Activated CD4-positive, alpha-beta T cell treated with anti-CD3 and anti-CD28 coated beads for 36 hours (primary cell): ENCODE data around the gene MVB12B. TPM values are rescaled to one million over a fixed set of nuclear protein-coding genes. Genes with fewer than 3 reads are reported as not detected.

Experiments
- ATAC-seq: fragments of 200-7000 bp; cut with Tn5 transposase; one replicate; pipeline ENCODE4 v1.10.0; 2021; ENCODE audit warnings: mild to moderate bottlenecking, moderate library complexity
- CTCF ChIA-PET: fragments of 350-600 bp; sonication (Branson Sonifier 250); formaldehyde crosslinking; loops from one replicate; lab custom pipeline; 2021; ENCODE audit warnings: antibody characterized with exemption; lab: Charles Lee
- POLR2A ChIA-PET: fragments of 350-600 bp; sonication (Branson Sonifier 250); formaldehyde crosslinking; loops from one replicate; lab custom pipeline; 2021; ENCODE audit warnings: antibody characterized with exemption, inconsistent platforms; lab: Charles Lee
- DNase-seq: peaks from one replicate; pipeline ENCODE4 v3.0.0-alpha.2; 2020
- H3K27ac Mint-ChIP-seq: one replicate; pipeline ENCODE4 v1.8.0; 2021; ENCODE audit warnings: mixed read lengths
- H3K27me3 Mint-ChIP-seq: one replicate; pipeline ENCODE4 v1.8.0; 2021; ENCODE audit warnings: mixed read lengths
- H3K36me3 Mint-ChIP-seq: one replicate; pipeline ENCODE4 v1.8.0; 2021; ENCODE audit warnings: low read depth, mixed read lengths
- H3K4me1 Mint-ChIP-seq: one replicate; pipeline ENCODE4 v1.8.0; 2021; ENCODE audit warnings: mixed read lengths
- H3K4me3 Mint-ChIP-seq: one replicate; pipeline ENCODE4 v1.8.0; 2021; ENCODE audit warnings: mild to moderate bottlenecking, moderate library complexity, mixed read lengths
- H3K9me3 Mint-ChIP-seq: one replicate; pipeline ENCODE4 v1.8.0; 2021; ENCODE audit warnings: low read depth, mixed read lengths
- intact Hi-C, 2 experiments: fragments of 100-400 bp; cut with DNase I in 1 of 2; cut with micrococcal nuclease in 1 of 2; formaldehyde crosslinking; loops; one replicate each; pipeline versions ENCODE4 v1.14.2 to v1.15.1; 2022 to 2024; cut with DNase I, micrococcal nuclease
- total RNA-seq, 2 experiments: library from RNA; stranded (reverse); gene quantifications; one replicate each; pipeline ENCODE4 v1.2.3, GENCODE V29; 2021

The MVB12B gene
- total RNA-seq, 2 experiments from 2014 or later: 3.0 TPM

- Mint-ChIP-seq H3K36me3 (no peaks in the 10 kb centered on the region), H3K4me1 (peaks cover 48% of the 10 kb centered on the region), H3K4me3 (no peak overlapping the region), H3K9me3 (no peaks in the 10 kb centered on the region), H3K27me3 (no peaks in the 10 kb centered on the region), H3K27ac (no peak overlapping the region)
- ChIA-PET CTCF (interaction anchor here (0.7 to 3.4 kb wide), 11 partner anchors 20 to 855 kb away, joined by 3 to 23 read pairs (median 4); no protein-coding TSS in a partner anchor), POLR2A (no interaction called here)
- DNase-seq (no peak), ATAC-seq (no peak)
- intact Hi-C loops: loop anchor here (2.0 to 10.0 kb wide), 5 partner anchors 73 to 992 kb away; partner anchors contain the start of gene MVB12B (in 1 of the 2)
These were observed 73.2 kb downstream of the MVB12B start for GRCh38 chr9:126399789-126400188.

GRCh38 chr9:126400571-126400970 is 73.9 kb downstream of the MVB12B start:
- ChIA-PET CTCF (interaction anchor here (0.8 to 1.5 kb wide), 6 partner anchors 27 to 90 kb away, joined by 3 to 5 read pairs (median 3); no protein-coding TSS in a partner anchor), POLR2A (interaction anchor here (0.8 kb wide), 1 partner anchor 628 kb away, joined by 3 read pairs; no protein-coding TSS in a partner anchor)
- Mint-ChIP-seq H3K4me3 (no peak overlapping the region), H3K27ac (no peak overlapping the region), H3K36me3 (no peaks in the 10 kb centered on the region), H3K4me1 (peaks cover 41% of the 10 kb centered on the region), H3K9me3 (no peaks in the 10 kb centered on the region), H3K27me3 (no peaks in the 10 kb centered on the region)
- DNase-seq (no peak), ATAC-seq (no peak)
- intact Hi-C loops: no loop called here

DNA sequence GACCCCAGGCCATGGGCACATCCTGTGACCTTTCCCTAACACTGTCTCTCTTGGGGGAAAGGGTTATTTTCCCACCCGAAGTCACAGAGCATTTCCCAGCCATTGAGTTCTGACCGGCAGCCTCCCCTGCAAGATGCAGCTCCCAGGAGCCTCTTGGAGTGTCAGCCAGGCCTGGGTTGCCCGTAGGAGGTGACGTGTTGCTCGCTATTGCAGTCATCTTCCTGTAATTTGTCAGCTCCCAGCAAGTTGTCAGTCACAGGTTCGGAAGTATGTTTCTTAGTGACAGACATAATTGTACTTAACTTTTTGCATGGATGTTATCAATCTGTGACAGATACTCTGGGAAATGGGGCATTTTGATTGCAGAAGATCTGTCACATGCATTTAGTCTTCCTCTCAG is 74.5 kb downstream of the MVB12B start:
- POLR2A ChIA-PET: interaction anchor here (0.8 kb wide), 1 partner anchor 628 kb away, joined by 3 read pairs; no protein-coding TSS in a partner anchor
- intact Hi-C loops: no loop called here
- no peak overlapping the region for H3K27ac Mint-ChIP-seq
- no peak for ATAC-seq
- H3K4me1 Mint-ChIP-seq: peaks cover 36% of the 10 kb centered on the region
- H3K9me3 Mint-ChIP-seq: no peaks in the 10 kb centered on the region
- CTCF ChIA-PET: interaction anchor here (0.8 to 1.5 kb wide), 4 partner anchors 72 to 90 kb away, joined by 3 to 5 read pairs (median 3); no protein-coding TSS in a partner anchor
- no peaks in the 10 kb centered on the region for H3K36me3 Mint-ChIP-seq
- DNase-seq: peak; percentile 48
- no peak overlapping the region for H3K4me3 Mint-ChIP-seq
- H3K27me3 Mint-ChIP-seq: no peaks in the 10 kb centered on the region

DNA sequence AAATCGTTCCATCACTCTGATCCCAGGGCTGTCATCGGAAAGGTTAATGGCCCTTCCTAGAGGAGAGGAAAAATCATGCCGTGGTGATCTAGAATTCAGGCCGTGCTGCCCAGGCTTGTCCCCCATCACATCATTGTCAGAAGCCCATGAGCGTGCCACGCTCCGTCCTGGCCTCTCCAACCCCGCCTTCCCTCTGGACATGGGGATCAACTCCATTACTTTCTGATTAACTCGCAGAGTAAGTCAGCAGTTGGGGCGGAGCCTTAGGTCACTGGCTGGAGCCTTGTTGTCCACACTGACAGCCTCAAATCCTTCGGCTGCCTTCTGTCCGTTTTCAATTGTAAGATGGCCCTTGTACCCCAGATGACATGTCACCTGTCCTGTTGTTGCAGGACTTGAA is 75.0 kb downstream of the MVB12B start:
- intact Hi-C loops: no loop called here
- no peak for ATAC-seq
- POLR2A ChIA-PET: interaction anchor here (0.8 kb wide), 1 partner anchor 629 kb away, joined by 3 read pairs; no protein-coding TSS in a partner anchor

DNA sequence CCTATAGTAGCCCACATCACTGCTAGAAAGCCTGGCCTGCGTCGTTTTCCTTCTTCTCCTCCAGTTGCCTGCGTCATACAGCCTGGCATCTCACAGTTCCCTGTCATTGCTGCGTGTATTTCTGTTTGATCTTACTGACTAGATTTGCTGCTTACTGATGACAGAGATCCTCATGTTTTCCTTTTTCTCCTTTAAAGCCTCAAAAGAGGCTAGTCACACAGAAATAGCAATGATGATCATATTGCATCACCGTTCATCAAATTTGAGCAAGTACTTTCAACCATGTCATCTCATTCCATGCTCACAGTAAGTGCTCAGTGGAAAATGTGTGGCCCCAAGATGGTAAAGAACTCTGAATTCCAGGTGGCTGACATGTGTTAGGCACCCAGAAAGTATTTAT is 76.8 kb downstream of the MVB12B start:
- Mint-ChIP-seq H3K36me3 (no peaks in the 10 kb centered on the region), H3K4me1 (peaks cover 14% of the 10 kb centered on the region), H3K4me3 (no peak overlapping the region), H3K27me3 (no peaks in the 10 kb centered on the region), H3K27ac (no peak overlapping the region), H3K9me3 (no peaks in the 10 kb centered on the region)
- DNase-seq (no peak), ATAC-seq (no peak)
- POLR2A ChIA-PET: no interaction called here
- intact Hi-C loops: no loop called here
- CTCF ChIA-PET: no interaction called here

More for the DNA sequence above, 75.0 kb downstream of the MVB12B start:
- Mint-ChIP-seq H3K9me3 (no peaks in the 10 kb centered on the region), H3K4me3 (no peak overlapping the region), H3K27ac (no peak overlapping the region), H3K27me3 (no peaks in the 10 kb centered on the region), H3K4me1 (peaks cover 31% of the 10 kb centered on the region), H3K36me3 (no peaks in the 10 kb centered on the region)
- CTCF ChIA-PET: interaction anchor here (0.6 to 1.5 kb wide), 3 partner anchors 75 to 629 kb away, joined by 3 to 6 read pairs (median 5); no protein-coding TSS in a partner anchor
- DNase-seq: no peak

DNA sequence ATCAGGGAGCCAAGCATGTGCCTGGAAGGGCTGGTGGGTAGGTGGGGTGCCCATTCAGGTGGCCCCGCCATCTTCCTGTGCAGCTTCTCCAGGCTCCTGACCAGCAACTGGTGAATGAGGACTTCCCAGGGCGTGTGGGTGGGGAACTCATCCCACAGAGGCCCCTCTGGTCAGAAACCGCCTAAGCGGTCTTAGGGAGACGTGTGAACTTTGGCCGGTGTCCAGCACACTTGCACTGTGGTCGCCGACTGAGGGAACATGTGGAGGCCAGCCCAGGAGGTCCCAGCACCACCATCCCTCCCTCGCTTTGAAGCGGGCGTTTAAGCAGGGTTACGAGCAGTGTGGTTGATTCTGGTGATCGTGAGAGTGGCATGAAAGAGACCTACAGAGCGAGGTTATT is 77.8 kb downstream of the MVB12B start:
- intact Hi-C loops: no loop called here
- DNase-seq: no peak
- ATAC-seq: no peak
- no peaks in the 10 kb centered on the region for H3K36me3 Mint-ChIP-seq
- ChIA-PET CTCF (interaction anchor here (0.7 to 1.0 kb wide), 2 partner anchors 87 to 487 kb away, joined by 3 read pairs; no protein-coding TSS in a partner anchor), POLR2A (no interaction called here)
- no peaks in the 10 kb centered on the region for H3K9me3 Mint-ChIP-seq
- H3K27ac Mint-ChIP-seq: no peak overlapping the region
- no peak overlapping the region for H3K4me3 Mint-ChIP-seq
- H3K4me1 Mint-ChIP-seq: peaks cover 13% of the 10 kb centered on the region
- no peaks in the 10 kb centered on the region for H3K27me3 Mint-ChIP-seq

GRCh38 chr9:126406075-126406667 is 79.5 kb downstream of the MVB12B start:
- POLR2A ChIA-PET: no interaction called here
- DNase-seq (no peak), ATAC-seq (no peak)
- Mint-ChIP-seq H3K4me3 (no peak overlapping the region), H3K27ac (no peak overlapping the region), H3K4me1 (peaks cover 24% of the 10 kb centered on the region), H3K36me3 (no peaks in the 10 kb centered on the region), H3K9me3 (no peaks in the 10 kb centered on the region), H3K27me3 (no peaks in the 10 kb centered on the region)
- CTCF ChIA-PET: interaction anchor here (0.5 to 1.5 kb wide), 3 partner anchors 9 to 233 kb away, joined by 3 to 4 read pairs (median 3); no protein-coding TSS in a partner anchor
- intact Hi-C loops: no loop called here

DNA sequence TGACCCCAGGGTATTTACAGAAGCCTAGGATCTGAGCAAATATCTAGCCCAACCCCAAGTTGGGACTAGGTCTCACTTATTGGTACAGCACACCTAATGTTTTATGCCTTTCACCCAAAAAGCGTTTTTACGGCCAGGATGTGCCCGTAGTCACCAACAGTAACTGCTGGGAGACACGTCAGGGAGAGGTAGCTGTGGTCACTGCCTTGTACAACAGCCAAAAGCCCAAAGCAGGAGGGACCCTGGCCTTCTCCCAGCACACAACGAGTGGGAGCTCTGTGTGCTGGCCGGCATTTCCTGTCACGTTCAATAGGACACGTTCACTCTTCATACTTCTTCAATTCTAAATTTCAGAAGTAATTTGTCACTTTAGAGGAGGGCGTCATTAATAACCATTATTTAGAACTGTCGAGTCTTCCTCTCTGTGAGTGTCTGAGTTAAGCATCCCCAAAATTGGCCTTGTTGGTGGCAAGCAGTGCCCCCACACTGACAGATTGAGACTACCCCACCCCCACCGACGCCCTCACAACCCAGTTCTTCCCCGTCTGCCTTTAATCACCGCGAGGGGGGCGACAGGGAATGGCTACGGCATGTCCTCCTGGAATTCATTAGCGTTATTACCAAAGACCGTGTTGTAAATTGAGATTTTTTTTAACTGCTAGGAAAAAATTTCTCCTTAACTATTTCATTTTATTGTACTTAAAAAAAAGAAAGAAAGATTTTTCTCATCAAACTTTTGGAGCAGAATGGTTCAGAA is 80.7 kb downstream of the MVB12B start:
- ChIA-PET CTCF (interaction anchor here (0.7 to 0.8 kb wide), 2 partner anchors 9 kb away, joined by 5 to 6 read pairs; no protein-coding TSS in a partner anchor), POLR2A (no interaction called here)
- H3K27ac Mint-ChIP-seq: no peak overlapping the region
- intact Hi-C loops: no loop called here
- H3K9me3 Mint-ChIP-seq: no peaks in the 10 kb centered on the region
- H3K4me1 Mint-ChIP-seq: peaks cover 33% of the 10 kb centered on the region
- no peak overlapping the region for H3K4me3 Mint-ChIP-seq
- H3K36me3 Mint-ChIP-seq: no peaks in the 10 kb centered on the region
- DNase-seq (no peak), ATAC-seq (no peak)
- H3K27me3 Mint-ChIP-seq: no peaks in the 10 kb centered on the region

DNA sequence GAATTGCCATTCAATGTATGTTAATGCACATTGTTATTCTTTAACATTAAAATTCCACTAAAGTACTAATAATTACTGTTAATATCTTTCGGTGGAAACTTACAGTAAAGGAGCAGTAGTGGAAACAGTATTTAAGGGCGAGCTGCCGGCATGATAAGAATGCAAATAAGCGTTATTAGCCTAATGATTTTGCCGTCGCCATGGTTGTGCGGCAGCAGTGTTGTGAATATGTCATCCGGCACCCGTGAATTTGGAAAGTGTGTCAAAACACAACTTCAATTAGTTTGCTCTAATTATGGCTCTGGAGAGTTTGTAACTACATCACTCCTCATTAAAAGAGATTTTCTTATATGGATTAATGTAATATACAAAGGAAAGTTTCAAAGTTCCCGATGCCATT is 81.4 kb downstream of the MVB12B start:
- peaks cover 39% of the 10 kb centered on the region for H3K4me1 Mint-ChIP-seq
- no peaks in the 10 kb centered on the region for H3K9me3 Mint-ChIP-seq
- no peak overlapping the region for H3K27ac Mint-ChIP-seq
- no peak for DNase-seq
- ChIA-PET POLR2A (no interaction called here), CTCF (interaction anchor here (0.8 kb wide), 1 partner anchor 9 kb away, joined by 6 read pairs; no protein-coding TSS in a partner anchor)
- ATAC-seq: no peak
- no peaks in the 10 kb centered on the region for H3K27me3 Mint-ChIP-seq
- intact Hi-C loops: no loop called here
- H3K36me3 Mint-ChIP-seq: no peaks in the 10 kb centered on the region
- no peak overlapping the region for H3K4me3 Mint-ChIP-seq

GRCh38 chr9:126410229-126410628 is 83.6 kb downstream of the MVB12B start:
- CTCF ChIA-PET: no interaction called here
- intact Hi-C loops: loop anchor here (2.0 to 5.0 kb wide), 3 partner anchors 13 to 889 kb away; no protein-coding TSS in a partner anchor
- POLR2A ChIA-PET: no interaction called here
- Mint-ChIP-seq H3K36me3 (no peaks in the 10 kb centered on the region), H3K27ac (no peak overlapping the region), H3K4me1 (peaks cover 35% of the 10 kb centered on the region), H3K9me3 (no peaks in the 10 kb centered on the region), H3K4me3 (no peak overlapping the region), H3K27me3 (no peaks in the 10 kb centered on the region)
- DNase-seq (no peak), ATAC-seq (no peak)
